GM18873 (cell line): ENCODE data around the gene KCNT2.
"Not testable (repeated sequence)": the region's sequence is repeated elsewhere in the genome, so short reads cannot be mapped to it uniquely, and the experiment has no call there.

Source experiments
- ATAC-seq: cut with Tn5 transposase; IDR thresholded peaks from one replicate; pipeline ENCODE4 v1.9.1; 2021; ENCODE audit warnings: mild to moderate bottlenecking, moderate library complexity, moderate number of reproducible peaks; ENCODE audit not compliant: unreplicated experiment, low FRiP score

KCNT2 gene

GRCh38 chr1:196608390-196609369 lies at the start of gene KCNT2:
TSS of gene KCNT2 (minus strand) at chr1:196608440. CDS start at chr1:196608309, 131 bp downstream.
- ATAC-seq: no peak

- no peak for ATAC-seq
Observed at GRCh38 chr1:196655494-196655893, 47.3 kb upstream of the KCNT2 start.

- ATAC-seq: no peak
Observed at GRCh38 chr1:196655071-196655470, 46.8 kb upstream of the KCNT2 start.

- ATAC-seq: no peak
Observed at GRCh38 chr1:196654271-196654670, 46.0 kb upstream of the KCNT2 start.

GRCh38 chr1:196651637-196652215 lies 43.5 kb upstream of the KCNT2 start, which contains the start of gene CFH:
TSS of gene CFH (plus strand) at chr1:196652043. CDS start at chr1:196652118, 75 bp downstream.
- ATAC-seq: no peak

- no peak for ATAC-seq
Observed at GRCh38 chr1:196651079-196651478, 42.8 kb upstream of the KCNT2 start.

GRCh38 chr1:196650403-196650802 lies 42.2 kb upstream of the KCNT2 start:
- ATAC-seq: no peak

- no peak for ATAC-seq
Observed at GRCh38 chr1:196649990-196650389, 41.8 kb upstream of the KCNT2 start.

- ATAC-seq: no peak
Observed at GRCh38 chr1:196640976-196641375, 32.7 kb upstream of the KCNT2 start.

- ATAC-seq: not testable (repeated sequence)
Observed at GRCh38 chr1:196639291-196639690, 31.1 kb upstream of the KCNT2 start.

- no peak for ATAC-seq
Observed at GRCh38 chr1:196638466-196638865, 30.2 kb upstream of the KCNT2 start.

GRCh38 chr1:196637606-196638005 lies 29.4 kb upstream of the KCNT2 start:
- ATAC-seq: no peak

- ATAC-seq: no peak
Observed at GRCh38 chr1:196628838-196629237, 20.6 kb upstream of the KCNT2 start.

- ATAC-seq: no peak
Observed at GRCh38 chr1:196623079-196623478, 14.8 kb upstream of the KCNT2 start.

GRCh38 chr1:196619721-196620120 lies 11.5 kb upstream of the KCNT2 start:
- no peak for ATAC-seq

GRCh38 chr1:196611873-196612272 lies 3.6 kb upstream of the KCNT2 start:
- ATAC-seq: no peak

GRCh38 chr1:196609370-196609737 lies 1.1 kb upstream of the KCNT2 start:
- no peak for ATAC-seq

- ATAC-seq: no peak
Observed at GRCh38 chr1:196607981-196608380, 259 bp downstream of the KCNT2 start.

- no peak for ATAC-seq
Observed at GRCh38 chr1:196603651-196604050, 4.6 kb downstream of the KCNT2 start.

GRCh38 chr1:196598942-196599748 lies 9.1 kb downstream of the KCNT2 start:
- no peak for ATAC-seq

- no peak for ATAC-seq
Observed at GRCh38 chr1:196594700-196595099, 13.5 kb downstream of the KCNT2 start.
